GM13976 (cell line): Measurements from ENCODE around the gene BCAN.

Experiments
- DNase-seq: peaks from one replicate; pipeline ENCODE4 v3.0.0; 2012; ENCODE audit warnings: low spot score
- CTCF ChIP-seq: IDR thresholded peaks from 2 replicates; pipeline ENCODE4 v1.5.1; 2012; ENCODE audit warnings: borderline replicate concordance, mild to moderate bottlenecking; ENCODE audit not compliant: insufficient read depth; ENCODE audit errors: extremely low read depth, missing control alignments, control extremely low read depth
- in situ Hi-C: fragments of 300-500 bp; cut with MboI; formaldehyde crosslinking; loops from one replicate; pipeline ENCODE4 v1.12.0; 2022; ENCODE audit warnings: low sequenced_read_pairs, mixed read lengths, inconsistent platforms; ENCODE audit not compliant: unreplicated experiment

The BCAN gene

GRCh38 chr1:156654700-156655099, 12.8 kb downstream of the BCAN start:
- in situ Hi-C loops: no loop called here
- TF ChIP-seq CTCF: no peak
- no peak for DNase-seq

- in situ Hi-C loops: no loop called here
- no peak for DNase-seq
- no peak for TF ChIP-seq CTCF
Observed at GRCh38 chr1:156655151-156655903, 13.4 kb downstream of the BCAN start.

- no peak for TF ChIP-seq CTCF
- no peak for DNase-seq
- in situ Hi-C loops: no loop called here
Observed at GRCh38 chr1:156655904-156656516, 14.1 kb downstream of the BCAN start.

- peak; percentile 84 for DNase-seq
- in situ Hi-C loops: no loop called here
- peak; percentile 93 for TF ChIP-seq CTCF
Observed at GRCh38 chr1:156656806-156657740, 15.2 kb downstream of the BCAN start.

GRCh38 chr1:156657741-156658319, 15.9 kb downstream of the BCAN start:
- DNase-seq: no peak
- no peak for TF ChIP-seq CTCF
- in situ Hi-C loops: no loop called here

GRCh38 chr1:156658496-156658895, 16.6 kb downstream of the BCAN start:
- DNase-seq: no peak
- in situ Hi-C loops: no loop called here
- TF ChIP-seq CTCF: no peak
